WTC11 (cell line): ENCODE measurements around the gene GCAT. TPM values are rescaled to one million over a fixed set of nuclear protein-coding genes. Genes with fewer than 3 reads are reported as not detected.

Experiments
- ATAC-seq: fragments of 200-7000 bp; cut with Tn5 transposase; 2 replicates; pipeline ENCODE4 v1.10.0; 2021; ENCODE audit warnings: mild to moderate bottlenecking, moderate library complexity
- CTCF ChIA-PET: fragments of 300-600 bp; sonication (Branson Sonifier 250); formaldehyde crosslinking; loops from one replicate; lab custom pipeline; 2021; ENCODE audit warnings: antibody characterized with exemption; lab: Charles Lee
- POLR2A ChIA-PET: fragments of 350-600 bp; sonication (Branson Sonifier 250); formaldehyde crosslinking; loops from one replicate; lab custom pipeline; 2021; ENCODE audit warnings: antibody characterized with exemption; lab: Charles Lee
- DNase-seq: peaks from one replicate; pipeline ENCODE4 v3.0.0; 2021; ENCODE audit warnings: low spot score
- H3K27ac Mint-ChIP-seq: 2 replicates; pipeline ENCODE4 v1.8.0; 2021; ENCODE audit warnings: mixed read lengths
- H3K27me3 Mint-ChIP-seq: 2 replicates; pipeline ENCODE4 v1.8.0; 2021; ENCODE audit warnings: low read depth, mild to moderate bottlenecking, moderate library complexity, mixed read lengths
- H3K36me3 Mint-ChIP-seq: 2 replicates; pipeline ENCODE4 v1.8.0; 2021; ENCODE audit warnings: mixed read lengths
- H3K4me1 Mint-ChIP-seq: 2 replicates; pipeline ENCODE4 v1.8.0; 2022; ENCODE audit warnings: mixed read lengths
- H3K4me3 Mint-ChIP-seq: 2 replicates; pipeline ENCODE4 v1.8.0; 2021; ENCODE audit warnings: mild to moderate bottlenecking, moderate library complexity, mixed read lengths
- H3K9me3 Mint-ChIP-seq: 2 replicates; pipeline ENCODE4 v1.8.0; 2021; ENCODE audit warnings: mixed read lengths
- CBFB ChIP-seq: sonication (generic); formaldehyde crosslinking; IDR thresholded peaks from 2 replicates; pipeline ENCODE4 v1.8.1; 2022; ENCODE audit warnings: mild to moderate bottlenecking, low read depth, missing genetic modification reagents
- EMX1 ChIP-seq: fragments of 250-450 bp; sonication (Bioruptor Pico); IDR thresholded peaks from 2 replicates; pipeline ENCODE4 v1.8.0; 2021; ENCODE audit warnings: mild to moderate bottlenecking
- FOXJ3 ChIP-seq: sonication (generic); formaldehyde crosslinking; IDR thresholded peaks from 2 replicates; pipeline ENCODE4 v1.9.0; 2021; ENCODE audit warnings: missing genetic modification reagents, mild to moderate bottlenecking, borderline replicate concordance
- FOXK1 ChIP-seq: sonication (generic); formaldehyde crosslinking; IDR thresholded peaks from 2 replicates; pipeline ENCODE4 v1.8.0; 2022; ENCODE audit warnings: mild to moderate bottlenecking, moderate library complexity, missing genetic modification reagents
- GABPB1 ChIP-seq: sonication (generic); formaldehyde crosslinking; IDR thresholded peaks from 2 replicates; pipeline ENCODE4 v1.8.1; 2023; ENCODE audit warnings: mild to moderate bottlenecking, missing genetic modification reagents
- GTF2I ChIP-seq: fragments of 250-450 bp; sonication (Bioruptor Pico); conservative IDR thresholded peaks from 2 replicates; pipeline ENCODE4 v1.4.0; 2021; ENCODE audit warnings: mild to moderate bottlenecking
- HMGA2 ChIP-seq: fragments of 250-450 bp; sonication (Bioruptor Pico); IDR thresholded peaks from 2 replicates; pipeline ENCODE4 v1.4.0; 2021; ENCODE audit warnings: mild to moderate bottlenecking, moderate library complexity
- KAT7 ChIP-seq: sonication (generic); formaldehyde crosslinking; IDR thresholded peaks from 2 replicates; pipeline ENCODE4 v1.8.1; 2023; ENCODE audit warnings: missing genetic modification reagents, mild to moderate bottlenecking, borderline replicate concordance
- MYBL2 ChIP-seq: sonication (generic); formaldehyde crosslinking; IDR thresholded peaks from 2 replicates; pipeline ENCODE4 v1.8.1; 2023; ENCODE audit warnings: mild to moderate bottlenecking, moderate library complexity, missing genetic modification reagents
- NR3C1 ChIP-seq: sonication (generic); formaldehyde crosslinking; conservative IDR thresholded peaks from 2 replicates; pipeline ENCODE4 v1.8.1; 2023; ENCODE audit warnings: low read depth, mild to moderate bottlenecking, missing genetic modification reagents
- OVOL2 ChIP-seq: fragments of 250-450 bp; sonication (Bioruptor Pico); IDR thresholded peaks from 2 replicates; pipeline ENCODE4 v1.9.0; 2021; ENCODE audit warnings: mild to moderate bottlenecking, borderline replicate concordance
- TCF7 ChIP-seq: sonication (generic); formaldehyde crosslinking; IDR thresholded peaks from 2 replicates; pipeline ENCODE4 v1.8.0; 2022; ENCODE audit warnings: mild to moderate bottlenecking, low read depth, missing genetic modification reagents, moderate library complexity
- ZNF138 ChIP-seq: sonication (generic); formaldehyde crosslinking; conservative IDR thresholded peaks from 2 replicates; pipeline ENCODE4 v1.8.1; 2022; ENCODE audit warnings: mild to moderate bottlenecking, moderate library complexity, missing genetic modification reagents
- ZNF317 ChIP-seq: sonication (generic); formaldehyde crosslinking; IDR thresholded peaks from 2 replicates; pipeline ENCODE4 v1.8.1; 2023; ENCODE audit warnings: low read depth, mild to moderate bottlenecking, moderate library complexity, missing genetic modification reagents, borderline replicate concordance
- ZNF416 ChIP-seq: fragments of 250-450 bp; sonication (Bioruptor Pico); IDR thresholded peaks from 2 replicates; pipeline ENCODE4 v1.9.0; 2021; ENCODE audit warnings: mild to moderate bottlenecking, inconsistent platforms
- ZNF423 ChIP-seq: fragments of 250-450 bp; sonication (Bioruptor Pico); IDR thresholded peaks from 2 replicates; pipeline ENCODE4 v2.1.2; 2022; ENCODE audit warnings: mild to moderate bottlenecking, moderate library complexity
- total RNA-seq: library from RNA; stranded (reverse); gene quantifications from 3 replicates; pipeline ENCODE4 v1.2.3, GENCODE V29; 2021
- TF ChIP-seq, protein P1 (sequence below): sonication (generic); formaldehyde crosslinking; IDR thresholded peaks from 2 replicates; pipeline ENCODE4 v1.8.1; 2023; ENCODE audit warnings: mild to moderate bottlenecking, missing genetic modification reagents, moderate library complexity
- TF ChIP-seq, protein P2 (sequence below): fragments of 250-450 bp; sonication (Bioruptor Pico); IDR thresholded peaks from 2 replicates; pipeline ENCODE4 v2.1.2; 2022; ENCODE audit warnings: mild to moderate bottlenecking, moderate library complexity
- TF ChIP-seq, protein P3 (sequence below): sonication (generic); formaldehyde crosslinking; conservative IDR thresholded peaks from 2 replicates; pipeline ENCODE4 v1.8.1; 2022; ENCODE audit warnings: mild to moderate bottlenecking, missing genetic modification reagents
- TF ChIP-seq, protein P4 (sequence below): sonication (generic); formaldehyde crosslinking; IDR thresholded peaks from 2 replicates; pipeline ENCODE4 v1.8.0; 2022; ENCODE audit warnings: mild to moderate bottlenecking, missing genetic modification reagents
- TF ChIP-seq, protein P5 (sequence below): sonication (generic); formaldehyde crosslinking; IDR thresholded peaks from 2 replicates; pipeline ENCODE4 v1.8.1; 2023; ENCODE audit warnings: mild to moderate bottlenecking, missing genetic modification reagents, borderline replicate concordance
- TF ChIP-seq, protein P6 (sequence below): sonication (generic); formaldehyde crosslinking; IDR thresholded peaks from 2 replicates; pipeline ENCODE4 v1.8.1; 2023; ENCODE audit warnings: mild to moderate bottlenecking, moderate library complexity, missing genetic modification reagents
- TF ChIP-seq, protein P7 (sequence below): fragments of 250-450 bp; sonication (Bioruptor Pico); conservative IDR thresholded peaks from 2 replicates; pipeline ENCODE4 v1.9.0; 2021; ENCODE audit warnings: mild to moderate bottlenecking
- TF ChIP-seq, protein P8 (sequence below): fragments of 200-600 bp; IDR thresholded peaks from 2 replicates; pipeline ENCODE4 v1.8.0; 2022; ENCODE audit warnings: antibody characterized with exemption

The GCAT gene
- total RNA-seq, 1 experiment from 2014 or later: 33.0 TPM

DNA sequence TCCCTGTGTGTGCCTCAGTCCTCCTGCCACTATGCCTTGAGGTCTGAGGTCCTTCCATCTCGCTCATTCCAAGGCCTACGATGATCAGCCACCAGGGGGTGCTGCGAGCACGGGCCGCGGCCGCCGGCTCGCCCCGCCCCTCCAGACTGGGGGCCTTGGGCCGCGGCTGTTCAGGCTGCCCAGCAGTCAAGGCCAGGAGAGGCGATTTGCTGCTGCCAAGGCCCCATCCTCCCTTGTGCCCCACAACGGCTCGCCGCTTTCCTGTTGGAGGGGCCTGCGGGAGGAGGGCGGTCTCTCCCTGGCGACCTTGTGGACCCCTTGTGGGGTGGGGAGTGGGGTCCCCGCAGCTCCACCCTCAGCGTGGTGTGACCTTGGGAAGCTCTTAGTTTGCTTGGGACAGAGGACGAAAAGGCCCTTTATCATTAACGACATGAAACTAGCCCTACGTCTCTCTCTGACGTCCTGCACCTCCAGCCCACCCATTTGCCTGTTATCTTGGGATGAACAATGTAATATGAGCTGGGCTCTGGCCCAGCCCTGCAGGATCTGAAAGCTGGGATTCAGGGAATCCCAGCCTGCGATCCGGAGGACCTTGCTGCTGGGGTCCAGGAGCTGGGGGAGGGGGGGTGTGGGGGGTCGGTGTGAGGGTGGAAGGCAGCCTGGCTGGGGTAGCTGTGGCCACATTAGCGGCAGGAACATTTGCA lies 10.1 kb downstream of the GCAT start:
- peaks cover 39% of the 10 kb centered on the region for H3K27me3 Mint-ChIP-seq
- DNase-seq (peak; percentile 94), ATAC-seq (peak; percentile 78)
- ChIA-PET POLR2A (interaction anchor here (0.6 to 2.8 kb wide), 8 partner anchors 10 to 210 kb away, joined by 3 to 42 read pairs (median 5); partner anchors contain the start of gene GCAT), CTCF (interaction anchor here (0.5 to 5.1 kb wide), 59 partner anchors 9 to 373 kb away, joined by 3 to 109 read pairs (median 4); partner anchors contain the start of genes ANKRD54, C22orf23, EIF3L and GCAT)
- peak overlapping the region; percentile 98 for H3K27ac Mint-ChIP-seq
- peak overlapping the region; percentile 71 for H3K4me3 Mint-ChIP-seq
- no peaks in the 10 kb centered on the region for H3K9me3 Mint-ChIP-seq
- peaks cover 22% of the 10 kb centered on the region for H3K4me1 Mint-ChIP-seq
- H3K36me3 Mint-ChIP-seq: peaks cover 8% of the 10 kb centered on the region
- TF ChIP-seq, protein P1, sequence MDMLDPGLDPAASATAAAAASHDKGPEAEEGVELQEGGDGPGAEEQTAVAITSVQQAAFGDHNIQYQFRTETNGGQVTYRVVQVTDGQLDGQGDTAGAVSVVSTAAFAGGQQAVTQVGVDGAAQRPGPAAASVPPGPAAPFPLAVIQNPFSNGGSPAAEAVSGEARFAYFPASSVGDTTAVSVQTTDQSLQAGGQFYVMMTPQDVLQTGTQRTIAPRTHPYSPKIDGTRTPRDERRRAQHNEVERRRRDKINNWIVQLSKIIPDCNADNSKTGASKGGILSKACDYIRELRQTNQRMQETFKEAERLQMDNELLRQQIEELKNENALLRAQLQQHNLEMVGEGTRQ (CRISPR knock-in tag): 0 out of 2 replicates have a peak, but pooled peaks have one; percentile 12
- TF ChIP-seq GTF2I (no peak), ZNF416 (CRISPR knock-in tag) (peak; percentile 65; the same call in 1 of the 2 replicates), GABPB1 (peak; percentile 62; the same call in 1 of the 2 replicates), OVOL2 (CRISPR knock-in tag) (no peak), TCF7 (CRISPR knock-in tag) (no peak), ZNF423 (CRISPR knock-in tag) (no peak), ZNF317 (CRISPR knock-in tag) (no peak), NR3C1 (0 out of 2 replicates have a peak, but pooled peaks have one; percentile 50), EMX1 (CRISPR knock-in tag) (no peak), ZNF138 (peak; percentile 38; the same call in 1 of the 2 replicates), FOXJ3 (CRISPR knock-in tag) (no peak), FOXK1 (no peak), HMGA2 (CRISPR knock-in tag) (no peak), KAT7 (CRISPR knock-in tag) (0 out of 2 replicates have a peak, but pooled peaks have one; percentile 31), MYBL2 (0 out of 2 replicates have a peak, but pooled peaks have one; percentile 53), CBFB (CRISPR knock-in tag) (no peak)
- TF ChIP-seq, protein P2, sequence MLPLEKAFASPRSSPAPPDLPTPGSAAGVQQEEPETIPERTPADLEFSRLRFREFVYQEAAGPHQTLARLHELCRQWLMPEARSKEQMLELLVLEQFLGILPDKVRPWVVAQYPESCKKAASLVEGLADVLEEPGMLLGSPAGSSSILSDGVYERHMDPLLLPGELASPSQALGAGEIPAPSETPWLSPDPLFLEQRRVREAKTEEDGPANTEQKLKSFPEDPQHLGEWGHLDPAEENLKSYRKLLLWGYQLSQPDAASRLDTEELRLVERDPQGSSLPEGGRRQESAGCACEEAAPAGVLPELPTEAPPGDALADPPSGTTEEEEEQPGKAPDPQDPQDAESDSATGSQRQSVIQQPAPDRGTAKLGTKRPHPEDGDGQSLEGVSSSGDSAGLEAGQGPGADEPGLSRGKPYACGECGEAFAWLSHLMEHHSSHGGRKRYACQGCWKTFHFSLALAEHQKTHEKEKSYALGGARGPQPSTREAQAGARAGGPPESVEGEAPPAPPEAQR: no peak
- TF ChIP-seq, protein P3, sequence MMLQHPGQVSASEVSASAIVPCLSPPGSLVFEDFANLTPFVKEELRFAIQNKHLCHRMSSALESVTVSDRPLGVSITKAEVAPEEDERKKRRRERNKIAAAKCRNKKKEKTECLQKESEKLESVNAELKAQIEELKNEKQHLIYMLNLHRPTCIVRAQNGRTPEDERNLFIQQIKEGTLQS: no peak
- TF ChIP-seq, protein P4, sequence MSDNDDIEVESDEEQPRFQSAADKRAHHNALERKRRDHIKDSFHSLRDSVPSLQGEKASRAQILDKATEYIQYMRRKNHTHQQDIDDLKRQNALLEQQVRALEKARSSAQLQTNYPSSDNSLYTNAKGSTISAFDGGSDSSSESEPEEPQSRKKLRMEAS (CRISPR knock-in tag): peak; percentile 45; the same call in 1 of the 2 replicates
- TF ChIP-seq, protein P5, sequence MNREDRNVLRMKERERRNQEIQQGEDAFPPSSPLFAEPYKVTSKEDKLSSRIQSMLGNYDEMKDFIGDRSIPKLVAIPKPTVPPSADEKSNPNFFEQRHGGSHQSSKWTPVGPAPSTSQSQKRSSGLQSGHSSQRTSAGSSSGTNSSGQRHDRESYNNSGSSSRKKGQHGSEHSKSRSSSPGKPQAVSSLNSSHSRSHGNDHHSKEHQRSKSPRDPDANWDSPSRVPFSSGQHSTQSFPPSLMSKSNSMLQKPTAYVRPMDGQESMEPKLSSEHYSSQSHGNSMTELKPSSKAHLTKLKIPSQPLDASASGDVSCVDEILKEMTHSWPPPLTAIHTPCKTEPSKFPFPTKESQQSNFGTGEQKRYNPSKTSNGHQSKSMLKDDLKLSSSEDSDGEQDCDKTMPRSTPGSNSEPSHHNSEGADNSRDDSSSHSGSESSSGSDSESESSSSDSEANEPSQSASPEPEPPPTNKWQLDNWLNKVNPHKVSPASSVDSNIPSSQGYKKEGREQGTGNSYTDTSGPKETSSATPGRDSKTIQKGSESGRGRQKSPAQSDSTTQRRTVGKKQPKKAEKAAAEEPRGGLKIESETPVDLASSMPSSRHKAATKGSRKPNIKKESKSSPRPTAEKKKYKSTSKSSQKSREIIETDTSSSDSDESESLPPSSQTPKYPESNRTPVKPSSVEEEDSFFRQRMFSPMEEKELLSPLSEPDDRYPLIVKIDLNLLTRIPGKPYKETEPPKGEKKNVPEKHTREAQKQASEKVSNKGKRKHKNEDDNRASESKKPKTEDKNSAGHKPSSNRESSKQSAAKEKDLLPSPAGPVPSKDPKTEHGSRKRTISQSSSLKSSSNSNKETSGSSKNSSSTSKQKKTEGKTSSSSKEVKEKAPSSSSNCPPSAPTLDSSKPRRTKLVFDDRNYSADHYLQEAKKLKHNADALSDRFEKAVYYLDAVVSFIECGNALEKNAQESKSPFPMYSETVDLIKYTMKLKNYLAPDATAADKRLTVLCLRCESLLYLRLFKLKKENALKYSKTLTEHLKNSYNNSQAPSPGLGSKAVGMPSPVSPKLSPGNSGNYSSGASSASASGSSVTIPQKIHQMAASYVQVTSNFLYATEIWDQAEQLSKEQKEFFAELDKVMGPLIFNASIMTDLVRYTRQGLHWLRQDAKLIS (CRISPR knock-in tag): peak; percentile 67; the same call in 1 of the 2 replicates
- TF ChIP-seq, protein P6, sequence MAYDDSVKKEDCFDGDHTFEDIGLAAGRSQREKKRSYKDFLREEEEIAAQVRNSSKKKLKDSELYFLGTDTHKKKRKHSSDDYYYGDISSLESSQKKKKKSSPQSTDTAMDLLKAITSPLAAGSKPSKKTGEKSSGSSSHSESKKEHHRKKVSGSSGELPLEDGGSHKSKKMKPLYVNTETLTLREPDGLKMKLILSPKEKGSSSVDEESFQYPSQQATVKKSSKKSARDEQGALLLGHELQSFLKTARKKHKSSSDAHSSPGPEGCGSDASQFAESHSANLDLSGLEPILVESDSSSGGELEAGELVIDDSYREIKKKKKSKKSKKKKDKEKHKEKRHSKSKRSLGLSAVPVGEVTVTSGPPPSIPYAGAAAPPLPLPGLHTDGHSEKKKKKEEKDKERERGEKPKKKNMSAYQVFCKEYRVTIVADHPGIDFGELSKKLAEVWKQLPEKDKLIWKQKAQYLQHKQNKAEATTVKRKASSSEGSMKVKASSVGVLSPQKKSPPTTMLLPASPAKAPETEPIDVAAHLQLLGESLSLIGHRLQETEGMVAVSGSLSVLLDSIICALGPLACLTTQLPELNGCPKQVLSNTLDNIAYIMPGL: peak; percentile 82; the same call in 1 of the 2 replicates
- TF ChIP-seq, protein P7, sequence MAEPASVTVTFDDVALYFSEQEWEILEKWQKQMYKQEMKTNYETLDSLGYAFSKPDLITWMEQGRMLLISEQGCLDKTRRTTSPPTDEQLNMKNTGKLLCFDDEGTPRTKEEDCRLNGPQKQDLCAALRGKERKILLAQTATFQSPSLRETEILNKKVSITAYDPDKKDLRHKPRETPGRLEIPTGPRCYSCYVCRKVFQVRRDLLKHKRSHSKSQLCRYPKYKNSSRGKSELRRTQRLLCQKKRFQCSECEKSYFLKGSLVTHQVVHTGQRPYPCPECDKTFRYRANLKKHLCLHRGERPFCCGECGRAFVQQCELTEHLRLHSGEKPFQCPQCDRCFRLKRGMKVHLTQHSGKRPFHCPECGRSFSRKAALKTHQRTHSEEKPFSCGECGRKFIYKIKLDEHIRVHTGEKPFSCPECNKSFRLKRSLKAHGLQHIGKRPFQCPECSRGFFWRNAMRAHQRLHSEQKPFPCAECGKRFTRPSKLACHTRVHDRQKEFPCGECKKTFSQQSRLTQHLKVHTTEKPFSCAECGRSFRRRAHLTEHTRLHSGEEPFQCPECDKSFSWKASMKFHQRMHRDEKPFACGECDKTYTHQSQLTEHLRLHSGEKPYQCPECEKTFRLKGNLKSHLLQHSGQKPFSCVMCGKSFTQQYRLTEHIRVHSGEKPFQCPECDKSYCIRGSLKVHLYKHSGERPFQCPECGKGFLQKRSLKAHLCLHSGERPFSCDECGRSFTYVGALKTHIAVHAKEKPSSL (CRISPR knock-in tag): no peak
- TF ChIP-seq, protein P8, sequence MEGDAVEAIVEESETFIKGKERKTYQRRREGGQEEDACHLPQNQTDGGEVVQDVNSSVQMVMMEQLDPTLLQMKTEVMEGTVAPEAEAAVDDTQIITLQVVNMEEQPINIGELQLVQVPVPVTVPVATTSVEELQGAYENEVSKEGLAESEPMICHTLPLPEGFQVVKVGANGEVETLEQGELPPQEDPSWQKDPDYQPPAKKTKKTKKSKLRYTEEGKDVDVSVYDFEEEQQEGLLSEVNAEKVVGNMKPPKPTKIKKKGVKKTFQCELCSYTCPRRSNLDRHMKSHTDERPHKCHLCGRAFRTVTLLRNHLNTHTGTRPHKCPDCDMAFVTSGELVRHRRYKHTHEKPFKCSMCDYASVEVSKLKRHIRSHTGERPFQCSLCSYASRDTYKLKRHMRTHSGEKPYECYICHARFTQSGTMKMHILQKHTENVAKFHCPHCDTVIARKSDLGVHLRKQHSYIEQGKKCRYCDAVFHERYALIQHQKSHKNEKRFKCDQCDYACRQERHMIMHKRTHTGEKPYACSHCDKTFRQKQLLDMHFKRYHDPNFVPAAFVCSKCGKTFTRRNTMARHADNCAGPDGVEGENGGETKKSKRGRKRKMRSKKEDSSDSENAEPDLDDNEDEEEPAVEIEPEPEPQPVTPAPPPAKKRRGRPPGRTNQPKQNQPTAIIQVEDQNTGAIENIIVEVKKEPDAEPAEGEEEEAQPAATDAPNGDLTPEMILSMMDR: peak; percentile 91
